Erythroblast (primary cell): ENCODE measurements around the gene IMMP2L.

ENCODE experiments used
- GATA1 ChIP-seq: IDR thresholded peaks from 2 replicates; pipeline ENCODE4 v1.6.1; 2011; ENCODE audit warnings: low read depth, mild to moderate bottlenecking, control low read depth, low read length, moderate library complexity
- POLR2A ChIP-seq: IDR thresholded peaks from 2 replicates; pipeline ENCODE4 v1.6.1; 2011; ENCODE audit warnings: mild to moderate bottlenecking, low read length

GRCh38 chr7:110842796-110843195, 719.5 kb downstream of the IMMP2L start:
- TF ChIP-seq POLR2A (no peak), GATA1 (no peak)
